K562 (cell line): ENCODE results near the gene SRGAP3. TPM values are rescaled to one million over a fixed set of nuclear protein-coding genes. Genes with fewer than 3 reads are reported as not detected.

ENCODE experiments used
- ATAC-seq: fragments of 200-7000 bp; cut with Tn5 transposase; 3 replicates; pipeline ENCODE4 v1.9.1; 2020; ENCODE audit warnings: moderate library complexity
- BruUV-seq: library from RNA; stranded (reverse); fragments of 400-500 nt; replicated peaks from 2 replicates; lab custom pipeline; 2021; lab: Mats Ljungman, UMichigan
- CTCF ChIA-PET: fragments of 300-600 bp; formaldehyde crosslinking; extraction: SDS; loops from one replicate; lab custom pipeline; 2021; ENCODE audit warnings: low intra/inter-chr PET ratio; lab: Yijun Ruan, JAX
- POLR2A ChIA-PET: fragments of 300-600, 350-650 bp; sonication (Branson Sonifier 250); formaldehyde crosslinking; extraction: SDS; loops from one replicate; lab custom pipeline; 2021; ENCODE audit warnings: antibody characterized with exemption, inconsistent platforms; lab: Yijun Ruan, JAX
- DNase-seq, 4 experiments: peaks; one replicate each; pipeline versions ENCODE4 v3.0.0 to v3.0.0-alpha.2; 2011 to 2018; ENCODE audit warnings: low spot score in 3 of 4, mixed read lengths in 3 of 4; ENCODE audit errors: extremely low read depth in 1 of 4
- FAIRE-seq: peaks from 2 replicates; lab custom pipeline; 2011; peaks lifted over from hg19 to GRCh38; lab: Jason Lieb, UNC
- H2AFZ ChIP-seq: 2 replicates; pipeline ENCODE4 v1.6.0; 2011; ENCODE audit warnings: low read depth, low read length, control low read depth, inconsistent platforms
- H3K27ac ChIP-seq: fragments of 200-600 bp; 3 replicates; pipeline ENCODE4 v1.8.0; 2011; ENCODE audit warnings: low read depth, mild to moderate bottlenecking, control low read depth, inconsistent platforms, low read length, moderate library complexity, mixed read lengths; ENCODE audit errors: extremely low read depth
- H3K27me3 ChIP-seq, 2 experiments: fragments of 300-600 bp in 1 of 2; 2 replicates in 1 of 2; 3 replicates in 1 of 2; pipeline versions ENCODE4 v1.6.0 to v1.8.0; 2011; ENCODE audit warnings: inconsistent platforms in 2 of 2, low read length in 2 of 2, mild to moderate bottlenecking in 1 of 2, mixed read lengths in 1 of 2, moderate library complexity in 1 of 2; ENCODE audit not compliant: control insufficient read depth in 2 of 2, insufficient read depth in 2 of 2
- H3K36me3 ChIP-seq: fragments of 300-600 bp; 3 replicates; pipeline ENCODE4 v1.8.0; 2011; ENCODE audit warnings: mild to moderate bottlenecking, low read length, inconsistent platforms; ENCODE audit not compliant: control insufficient read depth, insufficient read depth
- H3K4me1 ChIP-seq, 2 experiments: fragments of 200-600 bp in 1 of 2; replicated peaks in 1 of 2; 2 replicates in 1 of 2; 3 replicates in 1 of 2; pipeline versions ENCODE4 v1.5.1 to v1.8.0; 2011; ENCODE audit warnings: inconsistent platforms in 2 of 2, low read length in 2 of 2, mild to moderate bottlenecking in 1 of 2, mixed read lengths in 1 of 2, moderate library complexity in 1 of 2; ENCODE audit not compliant: control insufficient read depth in 2 of 2, insufficient read depth in 2 of 2
- H3K4me2 ChIP-seq: 2 replicates; pipeline ENCODE4 v1.6.1; 2011; ENCODE audit warnings: low read length, control low read depth, inconsistent platforms, mixed read lengths; ENCODE audit not compliant: insufficient read depth
- H3K4me3 ChIP-seq: fragments of 200-600 bp; sonication (generic), shearing (Covaris generic); 2 replicates; pipeline ENCODE4 v1.5.1; 2016; ENCODE audit warnings: control low read depth, inconsistent platforms
- H3K79me2 ChIP-seq: fragments of 200-600 bp; 3 replicates; pipeline ENCODE4 v1.8.0; 2011; ENCODE audit warnings: low read length, inconsistent platforms; ENCODE audit not compliant: control insufficient read depth, insufficient read depth
- H3K9ac ChIP-seq, 2 experiments: 2 replicates each; pipeline versions ENCODE4 v1.6.0 to v1.6.1; 2011; ENCODE audit warnings: low read depth in 2 of 2, low read length in 2 of 2, control low read depth in 1 of 2, inconsistent platforms in 1 of 2, mild to moderate bottlenecking in 1 of 2, mixed read lengths in 1 of 2; ENCODE audit not compliant: insufficient read depth in 1 of 2
- H3K9me1 ChIP-seq: one replicate; pipeline ENCODE4 v1.6.0; 2011; ENCODE audit warnings: inconsistent platforms, mild to moderate bottlenecking, low read length, moderate library complexity; ENCODE audit not compliant: control insufficient read depth, insufficient read depth
- H3K9me3 ChIP-seq: replicated peaks from 2 replicates; pipeline ENCODE4 v1.5.1; 2011; ENCODE audit warnings: low read depth, low read length, inconsistent platforms; ENCODE audit not compliant: control insufficient read depth, insufficient read depth
- H4K20me1 ChIP-seq: replicated peaks from 2 replicates; pipeline ENCODE4 v1.6.1; 2011; ENCODE audit warnings: low read length, inconsistent platforms, mixed read lengths; ENCODE audit not compliant: control insufficient read depth, insufficient read depth
- PBX2 ChIP-seq, 2 experiments: IDR thresholded peaks in 1 of 2; conservative IDR thresholded peaks in 1 of 2; 2 replicates each; pipeline ENCODE4 v1.6.1; 2016; ENCODE audit warnings: low read depth in 2 of 2, mild to moderate bottlenecking in 1 of 2, missing compliant biosample characterization in 1 of 2, missing genetic modification characterization in 1 of 2, moderate library complexity in 1 of 2
- U2AF2 ChIP-seq: fragments of 200-400 bp; formaldehyde crosslinking; optimal IDR thresholded peaks from 2 replicates; pipeline ENCODE3; 2017; ENCODE audit warnings: low read depth, mild to moderate bottlenecking, low read length
- WGBS: fragments of 100-300 bp; shearing (Covaris generic); methylation state at CpG from one replicate; pipeline ENCODE4 v1.1.6; 2016; ENCODE audit warnings: low coverage, mixed read lengths; ENCODE audit not compliant: insufficient coverage; ENCODE audit errors: missing lambda C conversion rate; 5-methylcytosine and 5-hydroxymethylcytosine counted together
- in situ Hi-C: fragments of 300-500 bp; cut with MboI; formaldehyde crosslinking; loops from 4 replicates; pipeline ENCODE4 v1.15.0; 2018; ENCODE audit warnings: inconsistent platforms, mixed read lengths
- intact Hi-C: fragments of 100-400 bp; cut with micrococcal nuclease; formaldehyde crosslinking; loops from 2 replicates; pipeline ENCODE4 v1.14.2; 2022
- polyA plus RNA-seq, 8 experiments: library from polyadenylated mRNA; depleted of rRNA in 4 of 8; stranded (reverse) in 5 of 8; unstranded in 3 of 8; fragments of >200 nt; fragmentation: Nextera tagmentation in 2 of 8; fragmentation: Illumina TruSeq in 1 of 8; extraction: Ambion mirVana in 2 of 8; extraction: Trizol in 1 of 8; gene quantifications; 2 replicates each; pipeline versions ENCODE4 v1.2.1 to v1.2.3, GENCODE V29; 2011 to 2014; ENCODE audit warnings: inconsistent platforms in 1 of 8, missing spikeins in 1 of 8
- total RNA-seq, 7 experiments: library from RNA; depleted of rRNA in 6 of 7; stranded (reverse); fragments of >200 nt in 6 of 7; fragmentation: Illumina TruSeq in 2 of 7; extraction: Trizol in 2 of 7; gene quantifications; 2 replicates each; pipeline versions ENCODE4 v1.2.1 to v1.2.3, GENCODE V29; 2011 to 2021; ENCODE audit warnings: low replicate concordance in 1 of 7

Gene SRGAP3
- total and polyA plus RNA-seq, 9 of the 15 experiments (the other 6 are each of a cell fraction or from before 2014, with no cell fraction given): 0.11 to 0.85 (median 0.35) TPM; not detected in 2

- TF ChIP-seq PBX2 (CRISPR knock-in tag; IDR thresholded peaks at IDR 0.05; ENCODE audit: low read depth) (no peak), PBX2 (tag; conservative IDR thresholded peaks at IDR 0.05; ENCODE audit: low read depth) (no peak)
Measured at GRCh38 chr3:9213019-9213634, 36.3 kb downstream of the SRGAP3 start (continued).

- WGBS: 0% methylated on average over 2 of the region's 2 CpGs
- no peak overlapping the region for H3K4me2 ChIP-seq
- no peak overlapping the region for H2AFZ ChIP-seq
- H3K79me2 ChIP-seq: no peaks in the 10 kb centered on the region
- no peak overlapping the region for H3K9ac ChIP-seq
- no peaks in the 10 kb centered on the region for H3K36me3 ChIP-seq
- ATAC-seq: no peak
- FAIRE-seq: no peak
- intact Hi-C loops (no loop called here), in situ Hi-C loops (no loop called here)
- H3K27ac ChIP-seq: no peak overlapping the region
- CTCF ChIA-PET: no interaction called here
- POLR2A ChIA-PET: interaction anchor here (1.6 kb wide), 1 partner anchor 20 kb away, joined by 4 read pairs; no protein-coding TSS in a partner anchor
- DNase-seq: no peak
- no peaks in the 10 kb centered on the region for H3K9me1 ChIP-seq
- TF ChIP-seq U2AF2: no peak
- TF ChIP-seq, all 486 proteins: peak for 0
- Histone ChIP-seq H3K27me3 (peaks cover 26 to 47% of the 10 kb centered on the region in 2 experiments), H3K4me3 (no peak overlapping the region), H3K4me1 (no peaks in the 10 kb centered on the region), H4K20me1 (0 out of 2 replicates have a peak, but pooled peaks cover 2% of the 10 kb centered on the region), H3K9me3 (no peaks in the 10 kb centered on the region)
- BruUV-seq: no TSS peak
Measured at GRCh38 chr3:9211155-9211950, 38.1 kb downstream of the SRGAP3 start.
